Left lung (tissue), 10 donors: ENCODE results near the gene CDKN1C. TPM values are rescaled to one million over a fixed set of nuclear protein-coding genes. Genes with fewer than 3 reads are reported as not detected.

Experiments
- ATAC-seq: fragments of 200-7000 bp; cut with Tn5 transposase; one replicate; pipeline ENCODE4 v1.9.1; 2020; ENCODE audit warnings: moderate library complexity
- DNase-seq, 4 donors: peaks; one replicate each; pipeline ENCODE4 v3.0.0-alpha.2; 2013 to 2020
- H3K27ac ChIP-seq, 2 donors: fragments of 200-600 bp; sonication (generic) in 1 of 2; one replicate each; pipeline versions ENCODE4 v1.5.0 to v1.8.0; 2020 to 2021
- H3K27me3 ChIP-seq, 2 donors: fragments of 200-600 bp; sonication (generic) in 1 of 2; one replicate each; pipeline versions ENCODE4 v1.5.0 to v1.8.0; 2020 to 2021
- H3K36me3 ChIP-seq, 2 donors: fragments of 200-600 bp; sonication (generic) in 1 of 2; one replicate each; pipeline versions ENCODE4 v1.5.0 to v1.8.0; 2020 to 2021
- H3K4me1 ChIP-seq, 2 donors: fragments of 200-600 bp; one replicate each; pipeline ENCODE4 v1.8.0; 2021
- H3K4me3 ChIP-seq, 2 donors: fragments of 200-600 bp; sonication (generic) in 1 of 2; one replicate each; pipeline versions ENCODE4 v1.5.0 to v1.8.0; 2020 to 2021; ENCODE audit warnings: mild to moderate bottlenecking in 1 of 2
- H3K9me3 ChIP-seq, 2 donors: fragments of 200-600 bp; sonication (generic) in 1 of 2; one replicate each; pipeline versions ENCODE4 v1.5.0 to v1.8.0; 2020 to 2021
- CTCF ChIP-seq, 2 donors: fragments of 200-600 bp; sonication (generic) in 1 of 2; IDR thresholded peaks; one replicate each; pipeline versions ENCODE4 v1.5.0 to v1.8.0; 2021; ENCODE audit warnings: antibody characterized with exemption in 2 of 2
- intact Hi-C, 2 donors: fragments of 100-400 bp; cut with DNase I; formaldehyde crosslinking; loops; one replicate each; pipeline versions ENCODE4 v1.11.2 to v1.14.2; 2022
- polyA plus RNA-seq, 6 donors: library from polyadenylated mRNA; unstranded; fragments of 120-200 nt; gene quantifications; one replicate each; pipeline ENCODE4 v1.2.1, GENCODE V29; 2013; ENCODE audit not compliant: insufficient read length in 6 of 6
- total RNA-seq, 2 donors: library from RNA; stranded (reverse); fragmentation: NEBNext Ultra II Directional; extraction: Animal tissue kit (Norgen Biotek cat#: 25700); gene quantifications; one replicate each; pipeline ENCODE4 v1.2.1, GENCODE V29; 2021
- donor health status: DM: no; HTN: yes; CAD: no.
- donor health status: DM: no; HTN: no; CAD: no.

The CDKN1C gene
- total and polyA plus RNA-seq, 8 donors = 18.0 to 90.1 (median 67.6) TPM

GRCh38 chr11:2912498-2912897 is 26.9 kb upstream of the CDKN1C start:
- peaks cover 0 to 13% of the 10 kb centered on the region in 2 donors for H3K27me3 ChIP-seq
- peak; percentile 95 for ATAC-seq
- peak; percentile 36 to 94 (median 90) for DNase-seq
- H3K9me3 ChIP-seq = no peaks in the 10 kb centered on the region
- intact Hi-C loops = no loop called here
- H3K4me1 ChIP-seq = peaks cover 9 to 11% of the 10 kb centered on the region in 2 donors
- H3K27ac ChIP-seq = peak overlapping the region; percentile 55 to 77
- no peaks in the 10 kb centered on the region for H3K36me3 ChIP-seq
- no peak overlapping the region for H3K4me3 ChIP-seq
- no peak for TF ChIP-seq CTCF (IDR thresholded peaks at IDR 0.05)

- H3K27me3 ChIP-seq = peaks cover 0 to 13% of the 10 kb centered on the region in 2 donors
- ATAC-seq (peak; percentile 3), DNase-seq (no peak)
- no peaks in the 10 kb centered on the region for H3K9me3 ChIP-seq
- intact Hi-C loops = no loop called here
- H3K4me1 ChIP-seq = peaks cover 9 to 11% of the 10 kb centered on the region in 2 donors
- H3K27ac ChIP-seq = peak overlapping the region; percentile 50 to 77
- TF ChIP-seq CTCF (IDR thresholded peaks at IDR 0.05) = no peak
- H3K36me3 ChIP-seq = no peaks in the 10 kb centered on the region
- no peak overlapping the region for H3K4me3 ChIP-seq
Measured at GRCh38 chr11:2911785-2912391, 26.3 kb upstream of the CDKN1C start.

- Histone ChIP-seq H3K27ac (peak overlapping the region in 1 of 2 donors; percentile 77), H3K4me1 (peaks cover 9 to 11% of the 10 kb centered on the region in 2 donors), H3K4me3 (no peak overlapping the region), H3K9me3 (no peaks in the 10 kb centered on the region), H3K27me3 (peaks cover 0 to 13% of the 10 kb centered on the region in 2 donors), H3K36me3 (no peaks in the 10 kb centered on the region)
- no peak for DNase-seq
- no peak for ATAC-seq
- intact Hi-C loops = no loop called here
- no peak for TF ChIP-seq CTCF (IDR thresholded peaks at IDR 0.05)
Measured at GRCh38 chr11:2911088-2911784, 25.7 kb upstream of the CDKN1C start.

- Histone ChIP-seq H3K36me3 (no peaks in the 10 kb centered on the region), H3K27me3 (peaks cover 0 to 13% of the 10 kb centered on the region in 2 donors), H3K4me1 (peaks cover 9 to 11% of the 10 kb centered on the region in 2 donors), H3K4me3 (no peak overlapping the region), H3K27ac (no peak overlapping the region), H3K9me3 (no peaks in the 10 kb centered on the region)
- DNase-seq (no peak), ATAC-seq (no peak)
- no peak for TF ChIP-seq CTCF (IDR thresholded peaks at IDR 0.05)
- intact Hi-C loops = no loop called here
Measured at GRCh38 chr11:2910401-2910955, 24.9 kb upstream of the CDKN1C start.
